HEK293 (cell line): ENCODE measurements around the gene FIBCD1.

ENCODE experiments used
- GLIS2 ChIP-seq: fragments of 450-650 bp; formaldehyde crosslinking; IDR thresholded peaks from 2 replicates; pipeline ENCODE4 v1.5.1; 2016; ENCODE audit warnings: missing biosample characterization, missing genetic modification characterization
- HOXD13 ChIP-seq: sonication (generic); formaldehyde crosslinking; IDR thresholded peaks from 2 replicates; pipeline ENCODE4 v1.8.0; 2022; ENCODE audit warnings: missing genetic modification reagents, borderline replicate concordance
- INSM2 ChIP-seq: fragments of 450-650 bp; formaldehyde crosslinking; IDR thresholded peaks from 2 replicates; pipeline ENCODE4 v1.5.1; 2016; ENCODE audit warnings: missing biosample characterization, missing genetic modification characterization
- KLF17 ChIP-seq: fragments of 450-650 bp; formaldehyde crosslinking; IDR thresholded peaks from 2 replicates; pipeline ENCODE4 v1.5.1; 2016; ENCODE audit warnings: missing biosample characterization, missing genetic modification characterization
- PRDM4 ChIP-seq: fragments of 450-650 bp; formaldehyde crosslinking; IDR thresholded peaks from 2 replicates; pipeline ENCODE4 v1.5.1; 2017; ENCODE audit warnings: missing biosample characterization, missing genetic modification characterization
- YY2 ChIP-seq: fragments of 450-650 bp; formaldehyde crosslinking; IDR thresholded peaks from 2 replicates; pipeline ENCODE4 v1.5.1; 2016; ENCODE audit warnings: missing biosample characterization, missing genetic modification characterization
- ZBTB17 ChIP-seq: fragments of 450-650 bp; formaldehyde crosslinking; IDR thresholded peaks from 2 replicates; pipeline ENCODE4 v1.5.1; 2016; ENCODE audit warnings: missing biosample characterization, missing genetic modification characterization
- ZBTB44 ChIP-seq: fragments of 450-650 bp; IDR thresholded peaks from 2 replicates; pipeline ENCODE4 v1.5.1; 2018; ENCODE audit warnings: missing biosample characterization, mild to moderate bottlenecking, missing genetic modification characterization
- ZBTB48 ChIP-seq: fragments of 450-650 bp; formaldehyde crosslinking; IDR thresholded peaks from 2 replicates; pipeline ENCODE4 v1.5.1; 2016; ENCODE audit warnings: missing biosample characterization, missing genetic modification characterization
- ZNF121 ChIP-seq: fragments of 450-650 bp; formaldehyde crosslinking; IDR thresholded peaks from 2 replicates; pipeline ENCODE4 v1.5.1; 2016; ENCODE audit warnings: missing biosample characterization, missing genetic modification characterization
- ZNF148 ChIP-seq: fragments of 450-650 bp; formaldehyde crosslinking; IDR thresholded peaks from 2 replicates; pipeline ENCODE4 v1.5.0; 2017; ENCODE audit warnings: missing biosample characterization, missing genetic modification characterization, borderline replicate concordance
- ZNF184 ChIP-seq: fragments of 450-650 bp; IDR thresholded peaks from 2 replicates; pipeline ENCODE4 v1.5.1; 2018; ENCODE audit warnings: missing biosample characterization, mild to moderate bottlenecking, missing genetic modification characterization
- ZNF211 ChIP-seq: fragments of 450-650 bp; formaldehyde crosslinking; IDR thresholded peaks from 2 replicates; pipeline ENCODE4 v1.5.1; 2016; ENCODE audit warnings: low read depth, missing biosample characterization, missing genetic modification characterization
- ZNF24 ChIP-seq: fragments of 450-650 bp; formaldehyde crosslinking; IDR thresholded peaks from 2 replicates; pipeline ENCODE4 v1.5.1; 2016; ENCODE audit warnings: missing biosample characterization, missing genetic modification characterization
- ZNF248 ChIP-seq: fragments of 450-650 bp; formaldehyde crosslinking; IDR thresholded peaks from 2 replicates; pipeline ENCODE4 v1.5.1; 2017; ENCODE audit warnings: missing biosample characterization, missing genetic modification characterization
- ZNF292 ChIP-seq: fragments of 450-650 bp; formaldehyde crosslinking; IDR thresholded peaks from 2 replicates; pipeline ENCODE4 v1.5.1; 2016; ENCODE audit warnings: low read depth, missing biosample characterization, missing genetic modification characterization, borderline replicate concordance
- ZNF354C ChIP-seq: fragments of 450-650 bp; formaldehyde crosslinking; IDR thresholded peaks from 2 replicates; pipeline ENCODE4 v1.5.1; 2016; ENCODE audit warnings: missing biosample characterization, missing genetic modification characterization, low read depth, borderline replicate concordance
- ZNF510 ChIP-seq: fragments of 450-650 bp; formaldehyde crosslinking; IDR thresholded peaks from 2 replicates; pipeline ENCODE4 v1.5.1; 2018; ENCODE audit warnings: mild to moderate bottlenecking, missing genetic modification characterization, missing biosample characterization; ENCODE audit not compliant: insufficient replicate concordance
- ZNF529 ChIP-seq: fragments of 450-650 bp; formaldehyde crosslinking; IDR thresholded peaks from 2 replicates; pipeline ENCODE4 v1.5.1; 2017; ENCODE audit warnings: missing genetic modification characterization, missing biosample characterization; ENCODE audit not compliant: insufficient replicate concordance
- ZNF555 ChIP-seq: fragments of 450-650 bp; formaldehyde crosslinking; conservative IDR thresholded peaks from 2 replicates; pipeline ENCODE4 v1.5.1; 2017; ENCODE audit warnings: missing biosample characterization, mild to moderate bottlenecking, missing genetic modification characterization, inconsistent platforms
- ZNF658 ChIP-seq: fragments of 450-650 bp; formaldehyde crosslinking; IDR thresholded peaks from 2 replicates; pipeline ENCODE4; 2016; ENCODE audit warnings: missing biosample characterization, missing genetic modification characterization
- ZNF660 ChIP-seq: fragments of 450-650 bp; IDR thresholded peaks from 2 replicates; pipeline ENCODE4 v1.5.1; 2018; ENCODE audit warnings: missing biosample characterization, mild to moderate bottlenecking, missing genetic modification characterization
- ZSCAN18 ChIP-seq: fragments of 450-650 bp; formaldehyde crosslinking; IDR thresholded peaks from 2 replicates; pipeline ENCODE4 v1.5.1; 2016; ENCODE audit warnings: missing biosample characterization, missing genetic modification characterization
- ZSCAN30 ChIP-seq: fragments of 450-650 bp; IDR thresholded peaks from 2 replicates; pipeline ENCODE4 v1.5.1; 2018; ENCODE audit warnings: missing biosample characterization, mild to moderate bottlenecking, missing genetic modification characterization, moderate library complexity
- ZXDB ChIP-seq: fragments of 450-650 bp; formaldehyde crosslinking; IDR thresholded peaks from 2 replicates; pipeline ENCODE4 v1.5.1; 2016; ENCODE audit warnings: missing biosample characterization, missing genetic modification characterization

FIBCD1 gene

GRCh38 chr9:130938652-130939404 lies at the start of gene FIBCD1 (continued):
- no peak for TF ChIP-seq ZNF184 (tag by site-specific recombination)
- peak; percentile 50; the same call in 1 of the 2 replicates for TF ChIP-seq ZBTB17
- TF ChIP-seq ZNF148 = no peak
- 0 out of 2 replicates have a peak, but pooled peaks have one; percentile 5 for TF ChIP-seq PRDM4 (tag by site-specific recombination)
- TF ChIP-seq ZNF121 (tag by site-specific recombination) = no peak
- no peak for TF ChIP-seq ZBTB44
- TF ChIP-seq ZNF211 (tag by site-specific recombination) = no peak
- no peak for TF ChIP-seq ZBTB48 (tag by site-specific recombination)
- peak; percentile 84 for TF ChIP-seq GLIS2 (tag by site-specific recombination)
- no peak for TF ChIP-seq HOXD13
- no peak for TF ChIP-seq ZNF660 (tag by site-specific recombination)
- no peak for TF ChIP-seq ZNF529 (tag by site-specific recombination)
- TF ChIP-seq ZNF510 (tag by site-specific recombination) = no peak
- TF ChIP-seq ZSCAN18 (tag by site-specific recombination) = no peak
- no peak for TF ChIP-seq ZSCAN30 (tag by site-specific recombination)
- TF ChIP-seq ZNF24 (tag by site-specific recombination) = 0 out of 2 replicates have a peak, but pooled peaks have one; percentile 22
- TF ChIP-seq ZNF555 (tag by site-specific recombination) = no peak
- TF ChIP-seq ZNF354C = no peak
- no peak for TF ChIP-seq YY2 (tag by site-specific recombination)
- no peak for TF ChIP-seq INSM2 (tag by site-specific recombination)
- TF ChIP-seq KLF17 (tag by site-specific recombination) = peak; percentile 34; the same call in 1 of the 2 replicates
- TF ChIP-seq ZNF248 (tag by site-specific recombination) = no peak
- no peak for TF ChIP-seq ZNF658 (tag by site-specific recombination)
- no peak for TF ChIP-seq ZXDB (tag by site-specific recombination)
- no peak for TF ChIP-seq ZNF292 (tag by site-specific recombination)
